Gastroesophageal sphincter (tissue), 4 donors: ENCODE measurements around the gene KPNA3. TPM values are rescaled to one million over a fixed set of nuclear protein-coding genes. Genes with fewer than 3 reads are reported as not detected.
"Not testable (repeated sequence)": the region's sequence is repeated elsewhere in the genome, so short reads cannot be mapped to it uniquely, and the experiment has no call there.

ENCODE experiments used
- ATAC-seq: fragments of 150-250 bp; one replicate; pipeline ENCODE4 v1.9.1; 2016; ENCODE audit warnings: mild to moderate bottlenecking, moderate library complexity
- H3K27ac ChIP-seq, 4 donors: fragments of 200-600 bp; sonication (generic) in 3 of 4; 1 replicate in 3 of 4; 2 replicates in 1 of 4; pipeline ENCODE4 v1.5.1; 2016 to 2019
- H3K27me3 ChIP-seq: fragments of 200-600 bp; sonication (generic); one replicate; pipeline ENCODE4 v1.5.1; 2019
- H3K36me3 ChIP-seq, 2 donors: fragments of 200-600 bp; sonication (generic); one replicate each; pipeline ENCODE4 v1.5.1; 2019; ENCODE audit warnings: control low read depth in 1 of 2
- H3K4me1 ChIP-seq, 3 donors: fragments of 200-600 bp; sonication (generic); 1 replicate in 2 of 3; 2 replicates in 1 of 3; pipeline ENCODE4 v1.5.1; 2016 to 2019; ENCODE audit warnings: control low read depth in 2 of 3
- H3K4me3 ChIP-seq, 2 donors: fragments of 200-600 bp; sonication (generic); one replicate each; pipeline ENCODE4 v1.5.1; 2019; ENCODE audit warnings: mild to moderate bottlenecking in 1 of 2, moderate library complexity in 1 of 2
- H3K9me3 ChIP-seq, 3 donors: fragments of 200-600 bp; sonication (generic); one replicate each; pipeline ENCODE4 v1.5.1; 2017 to 2019; ENCODE audit warnings: control low read depth in 2 of 3
- EP300 ChIP-seq: sonication (generic); formaldehyde crosslinking; IDR thresholded peaks from one replicate; pipeline ENCODE4 v1.6.1; 2017; ENCODE audit warnings: antibody characterized with exemption, mild to moderate bottlenecking
- POLR2A ChIP-seq, 2 donors: fragments of 450-650 bp; IDR thresholded peaks; one replicate each; pipeline ENCODE4 v1.6.1; 2017; ENCODE audit warnings: antibody characterized with exemption in 2 of 2, mild to moderate bottlenecking in 2 of 2, moderate library complexity in 1 of 2
- POLR2AphosphoS5 ChIP-seq: sonication (generic); formaldehyde crosslinking; IDR thresholded peaks from one replicate; pipeline ENCODE4 v1.6.1; 2017; ENCODE audit warnings: antibody characterized with exemption
- WGBS, 2 donors: methylation state at CpG; one replicate each; pipeline ENCODE4 v1.1.5; 2018; ENCODE audit warnings: low coverage in 1 of 2; 5-methylcytosine and 5-hydroxymethylcytosine counted together
- total RNA-seq, 4 donors: library from RNA; depleted of rRNA; stranded (reverse); fragments of >200 nt; gene quantifications; one replicate each; pipeline ENCODE4 v1.1.0, GENCODE V29; 2016
- TF ChIP-seq, protein P1 (sequence below), 4 experiments: fragments of 200-600 bp in 2 of 4; fragments of 450-650 bp in 2 of 4; sonication (generic) in 1 of 4; IDR thresholded peaks; one replicate each; pipeline ENCODE4 v1.5.1; 2017 to 2019; ENCODE audit warnings: antibody characterized with exemption in 4 of 4, mild to moderate bottlenecking in 2 of 4, moderate library complexity in 2 of 4

Gene KPNA3
- total RNA-seq, 4 donors from 2014 or later, result 41.2 to 67.5 (median 55.8) TPM

- Histone ChIP-seq H3K4me3 (no peak overlapping the region), H3K36me3 (no peaks in the 10 kb centered on the region), H3K27me3 (peaks cover 4% of the 10 kb centered on the region), H3K27ac (no peak overlapping the region), H3K9me3 (no peaks in the 10 kb centered on the region), H3K4me1 (no peaks in the 10 kb centered on the region)
- WGBS, 2 donors, result 47 to 62% methylated on average over 3 to 6 of the region's 6 CpGs
- no peak for ATAC-seq
- TF ChIP-seq EP300 (no peak), POLR2AphosphoS5 (no peak), POLR2A (IDR thresholded peaks at IDR 0.05) (no peak)
- TF ChIP-seq, protein P1, sequence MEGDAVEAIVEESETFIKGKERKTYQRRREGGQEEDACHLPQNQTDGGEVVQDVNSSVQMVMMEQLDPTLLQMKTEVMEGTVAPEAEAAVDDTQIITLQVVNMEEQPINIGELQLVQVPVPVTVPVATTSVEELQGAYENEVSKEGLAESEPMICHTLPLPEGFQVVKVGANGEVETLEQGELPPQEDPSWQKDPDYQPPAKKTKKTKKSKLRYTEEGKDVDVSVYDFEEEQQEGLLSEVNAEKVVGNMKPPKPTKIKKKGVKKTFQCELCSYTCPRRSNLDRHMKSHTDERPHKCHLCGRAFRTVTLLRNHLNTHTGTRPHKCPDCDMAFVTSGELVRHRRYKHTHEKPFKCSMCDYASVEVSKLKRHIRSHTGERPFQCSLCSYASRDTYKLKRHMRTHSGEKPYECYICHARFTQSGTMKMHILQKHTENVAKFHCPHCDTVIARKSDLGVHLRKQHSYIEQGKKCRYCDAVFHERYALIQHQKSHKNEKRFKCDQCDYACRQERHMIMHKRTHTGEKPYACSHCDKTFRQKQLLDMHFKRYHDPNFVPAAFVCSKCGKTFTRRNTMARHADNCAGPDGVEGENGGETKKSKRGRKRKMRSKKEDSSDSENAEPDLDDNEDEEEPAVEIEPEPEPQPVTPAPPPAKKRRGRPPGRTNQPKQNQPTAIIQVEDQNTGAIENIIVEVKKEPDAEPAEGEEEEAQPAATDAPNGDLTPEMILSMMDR (IDR thresholded peaks at IDR 0.05), result no peak
Observed at GRCh38 chr13:49810567-49811526, 18.4 kb upstream of the KPNA3 start.

DNA sequence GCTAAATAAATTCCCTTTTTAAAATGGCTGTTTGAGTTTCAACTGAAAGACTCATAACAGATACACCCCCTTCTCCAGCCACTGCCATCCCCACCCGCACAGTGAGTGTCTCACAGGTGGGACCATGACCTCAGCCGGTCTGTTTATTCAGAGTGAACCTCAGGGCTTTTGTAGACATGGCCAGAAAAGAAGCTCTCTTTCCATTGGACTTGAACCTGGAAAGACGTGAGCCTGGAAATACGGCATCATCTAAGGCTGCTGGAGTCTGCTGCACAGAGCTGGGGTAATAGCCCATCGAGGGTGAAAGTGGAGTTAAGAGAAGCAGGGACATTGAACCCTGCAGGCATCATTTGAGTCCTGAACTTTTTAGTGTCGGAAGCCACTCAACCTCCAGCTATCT lies 15.2 kb upstream of the KPNA3 start:
- ATAC-seq, result no peak
- Histone ChIP-seq H3K9me3 (no peaks in the 10 kb centered on the region), H3K36me3 (no peaks in the 10 kb centered on the region), H3K27me3 (peaks cover 10% of the 10 kb centered on the region), H3K4me1 (no peaks in the 10 kb centered on the region), H3K4me3 (no peak overlapping the region), H3K27ac (no peak overlapping the region)
- TF ChIP-seq EP300 (no peak), POLR2A (IDR thresholded peaks at IDR 0.05) (no peak), POLR2AphosphoS5 (no peak)
- TF ChIP-seq, protein P1 (IDR thresholded peaks at IDR 0.05), result no peak
- WGBS, 2 donors, result 49 to 57% methylated on average over 4 of the region's 6 CpGs

DNA sequence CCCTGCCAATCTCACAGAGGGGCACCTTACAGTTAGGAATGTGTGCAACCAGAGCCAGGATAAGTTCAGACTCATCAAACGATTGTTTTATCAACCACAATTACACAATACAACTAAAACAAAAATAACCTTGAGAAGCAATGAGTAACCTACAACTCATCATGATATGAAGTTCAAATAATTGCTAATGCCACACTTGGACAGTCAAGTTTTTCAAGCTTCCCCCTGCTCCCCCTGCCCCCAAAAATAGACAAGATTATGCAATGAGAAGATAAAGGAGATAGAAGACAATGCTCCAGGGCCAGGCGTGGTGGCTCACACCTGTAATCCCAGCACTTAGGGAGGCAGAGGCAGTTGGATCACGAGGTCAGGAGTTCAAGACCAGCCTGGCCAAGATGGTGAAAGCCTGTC lies 13.6 kb upstream of the KPNA3 start:
- Histone ChIP-seq H3K27ac (no peak overlapping the region), H3K27me3 (peaks cover 10% of the 10 kb centered on the region), H3K36me3 (no peaks in the 10 kb centered on the region), H3K4me1 (no peaks in the 10 kb centered on the region), H3K9me3 (no peaks in the 10 kb centered on the region), H3K4me3 (no peak overlapping the region)
- ATAC-seq, result no peak
- no peak for TF ChIP-seq POLR2A (IDR thresholded peaks at IDR 0.05)
- TF ChIP-seq, protein P1 (IDR thresholded peaks at IDR 0.05), result no peak
- no peak for TF ChIP-seq POLR2AphosphoS5
- no peak for TF ChIP-seq EP300
- WGBS, 2 donors, result 61 to 83% methylated on average over 2 to 3 of the region's 3 CpGs

DNA sequence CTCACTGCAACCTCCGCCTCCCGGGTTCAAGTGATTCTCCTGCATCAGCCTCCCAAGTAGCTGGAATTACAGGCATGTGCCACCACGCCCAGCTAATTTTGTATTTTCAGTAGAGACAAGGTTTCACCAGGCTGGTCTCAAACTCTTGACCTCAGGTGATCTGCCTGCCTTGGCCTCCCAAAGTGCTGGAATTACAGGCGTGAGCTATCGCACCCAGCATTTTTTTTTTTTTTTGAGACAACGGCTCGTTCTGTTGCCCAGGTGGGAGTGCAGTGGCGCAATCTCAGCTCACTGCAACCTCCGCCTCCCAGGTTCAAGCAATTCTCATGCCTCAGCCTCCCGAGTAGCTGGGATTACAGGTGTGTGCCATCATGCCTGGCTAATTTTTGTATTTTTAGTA lies 10.6 kb upstream of the KPNA3 start:
- not testable (repeated sequence) for H3K4me1 ChIP-seq, H3K36me3 ChIP-seq, H3K4me3 ChIP-seq, ATAC-seq, H3K27ac ChIP-seq, H3K9me3 ChIP-seq, H3K27me3 ChIP-seq
- 88 to 96% methylated on average over 5 to 7 of the region's 10 CpGs for WGBS, 2 donors

GRCh38 chr13:49802426-49802825 lies 9.9 kb upstream of the KPNA3 start:
- no peaks in the 10 kb centered on the region for H3K9me3 ChIP-seq
- H3K27me3 ChIP-seq, result peaks cover 5% of the 10 kb centered on the region
- TF ChIP-seq POLR2AphosphoS5 (no peak), EP300 (no peak), POLR2A (IDR thresholded peaks at IDR 0.05) (no peak)
- TF ChIP-seq, protein P1 (IDR thresholded peaks at IDR 0.05), result no peak
- no peaks in the 10 kb centered on the region for H3K36me3 ChIP-seq
- no peaks in the 10 kb centered on the region for H3K4me1 ChIP-seq
- H3K4me3 ChIP-seq, result no peak overlapping the region
- WGBS, 2 donors, result 67 to 94% methylated on average over 4 of the region's 5 CpGs
- ATAC-seq, result no peak
- H3K27ac ChIP-seq, result no peak overlapping the region
